NCI-H187 (cell line): ENCODE measurements around the gene BUD13.
"Not testable (repeated sequence)": the region's sequence is repeated elsewhere in the genome, so short reads cannot be mapped to it uniquely, and the experiment has no call there.

Experiments used
- DNase-seq, 2 experiments: peaks; one replicate each; lab custom pipeline; 2025; lab: John Stamatoyannopoulos, UW

The BUD13 gene

GRCh38 chr11:116772443-116773202, at the start of gene BUD13:
Gene BUD13 (minus strand): TSS chr11:116772987. CDS start chr11:116772964, 23 bp downstream.
- peak; percentile 77 to 85 for DNase-seq

- no peak for DNase-seq
Measured at GRCh38 chr11:116822575-116822974, 49.8 kb upstream of the BUD13 start.

GRCh38 chr11:116821050-116821918, 48.5 kb upstream of the BUD13 start:
- DNase-seq: no peak

GRCh38 chr11:116819049-116819448, 46.3 kb upstream of the BUD13 start:
- DNase-seq: no peak

- no peak for DNase-seq
Measured at GRCh38 chr11:116814502-116814901, 41.7 kb upstream of the BUD13 start.

GRCh38 chr11:116813781-116814471, 41.1 kb upstream of the BUD13 start:
- no peak for DNase-seq

GRCh38 chr11:116813170-116813569, 40.4 kb upstream of the BUD13 start:
- DNase-seq: no peak

- no peak for DNase-seq
Measured at GRCh38 chr11:116812109-116812508, 39.3 kb upstream of the BUD13 start.

GRCh38 chr11:116811194-116811593, 38.4 kb upstream of the BUD13 start:
- DNase-seq: no peak

- no peak for DNase-seq
Measured at GRCh38 chr11:116808262-116809175, 35.7 kb upstream of the BUD13 start.

GRCh38 chr11:116807601-116808261, 34.9 kb upstream of the BUD13 start:
- DNase-seq: no peak

- no peak for DNase-seq
Measured at GRCh38 chr11:116804001-116804400, 31.2 kb upstream of the BUD13 start.

- not testable (repeated sequence) for DNase-seq
Measured at GRCh38 chr11:116801662-116802061, 28.9 kb upstream of the BUD13 start.

GRCh38 chr11:116800610-116801009, 27.8 kb upstream of the BUD13 start:
- DNase-seq: no peak

GRCh38 chr11:116798368-116798767, 25.6 kb upstream of the BUD13 start:
- DNase-seq: no peak

- DNase-seq: no peak
Measured at GRCh38 chr11:116797816-116798215, 25.0 kb upstream of the BUD13 start.

GRCh38 chr11:116796548-116796947, 23.8 kb upstream of the BUD13 start:
- no peak for DNase-seq

- DNase-seq: no peak
Measured at GRCh38 chr11:116794851-116795250, 22.1 kb upstream of the BUD13 start.

- DNase-seq: no peak
Measured at GRCh38 chr11:116793772-116794097, 20.9 kb upstream of the BUD13 start.

- DNase-seq: no peak
Measured at GRCh38 chr11:116792869-116793771, 20.3 kb upstream of the BUD13 start.
